ENCODE measurements around the gene ACOT13. TPM values are rescaled to one million over a fixed set of nuclear protein-coding genes. Genes with fewer than 3 reads are reported as not detected.
"Not testable (repeated sequence)": the region's sequence is repeated elsewhere in the genome, so short reads cannot be mapped to it uniquely, and the experiment has no call there.

Gene ACOT13
- total RNA-seq, 2 experiments from 2014 or later, result 16.6 to 20.6 TPM

DNA sequence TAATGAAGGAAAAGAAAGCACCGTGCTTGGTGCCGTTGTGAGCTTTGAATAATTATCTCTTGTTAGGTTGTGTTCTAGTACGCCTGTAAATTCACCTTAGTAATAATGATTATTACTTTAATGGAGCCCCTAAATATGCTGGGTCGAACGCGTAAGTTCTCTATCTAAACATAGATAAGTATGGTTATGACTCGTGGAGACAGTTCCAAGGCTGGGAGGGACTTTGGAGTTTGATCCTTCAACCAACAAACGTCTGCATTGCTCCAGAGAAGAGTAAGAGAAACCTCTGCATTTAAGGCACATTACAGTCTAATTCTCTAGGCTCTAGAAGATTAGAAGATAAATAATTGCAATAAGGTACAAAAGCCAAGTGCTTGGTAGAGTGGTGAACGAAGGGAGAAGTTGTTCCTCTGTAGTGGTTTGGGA lies 514 bp downstream of the ACOT13 start:
- peak overlapping the region; percentile 97 for H3K27ac Mint-ChIP-seq

DNA sequence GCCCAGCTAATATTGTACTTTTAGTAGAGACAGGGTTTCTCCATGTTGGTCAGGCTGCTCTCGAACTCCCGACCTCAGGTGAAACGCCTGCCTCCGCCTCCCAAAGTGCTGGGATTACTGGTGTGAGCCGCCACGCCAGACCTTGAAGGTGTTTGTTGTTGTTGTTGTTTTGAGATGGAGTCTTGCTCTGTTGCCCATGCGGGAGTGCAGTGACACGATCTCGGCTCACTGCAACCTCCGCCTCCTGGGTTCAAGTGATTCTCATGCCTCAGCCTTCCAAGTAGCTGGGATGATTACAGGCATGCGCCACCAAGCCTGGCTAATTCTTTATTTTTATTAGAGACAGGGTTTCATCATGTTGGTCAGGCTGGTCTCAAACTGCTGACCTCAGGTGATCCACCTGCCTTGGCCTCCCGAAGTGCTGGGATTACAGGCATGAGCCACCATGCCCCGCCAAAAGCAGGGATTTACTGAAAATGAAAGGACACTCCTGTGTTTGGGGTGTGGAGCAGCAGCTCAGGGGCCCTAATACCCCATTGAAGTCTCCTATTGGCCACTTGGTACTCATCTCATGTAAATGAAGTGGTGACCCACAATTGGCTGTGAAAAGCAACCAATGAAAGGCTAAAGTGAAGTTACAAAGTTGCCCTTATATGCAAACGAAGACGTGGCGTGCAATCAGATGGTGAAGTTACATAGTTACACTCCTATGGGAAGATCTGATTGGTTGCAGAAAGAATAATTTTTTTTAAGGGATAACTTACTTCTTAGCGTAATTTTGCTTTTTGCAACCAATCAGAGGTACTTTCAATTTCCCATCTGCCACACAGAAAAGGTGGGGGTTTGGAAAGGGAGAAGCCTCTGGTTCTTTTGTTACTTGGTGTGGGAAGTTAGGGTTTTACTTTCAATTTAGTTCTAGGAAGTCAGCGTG lies 1.5 kb downstream of the ACOT13 start:
- H3K4me1 Mint-ChIP-seq, result peaks cover 36% of the 10 kb centered on the region
- H3K27ac Mint-ChIP-seq; ATAC-seq (ENCODE audit: low read depth); DNase-seq; H3K27me3 Mint-ChIP-seq; POLR2A ChIA-PET: not testable (repeated sequence)
- H3K4me3 Mint-ChIP-seq, result peak overlapping the region; percentile 97
- H3K9me3 Mint-ChIP-seq, result peaks cover 11% of the 10 kb centered on the region
- H3K36me3 Mint-ChIP-seq, result peaks cover 28% of the 10 kb centered on the region

More for the DNA sequence above, 514 bp downstream of the ACOT13 start:
- H3K4me1 Mint-ChIP-seq, result peaks cover 36% of the 10 kb centered on the region
- POLR2A ChIA-PET, result interaction anchor here (0.9 to 3.1 kb wide), 7 partner anchors 12 to 173 kb away, joined by 3 to 18 read pairs (median 5); partner anchors contain the start of genes ALDH5A1 and C6orf62
- peaks cover 9% of the 10 kb centered on the region for H3K9me3 Mint-ChIP-seq
- peaks cover 34% of the 10 kb centered on the region for H3K36me3 Mint-ChIP-seq
- no peak for DNase-seq
- no peak for ATAC-seq (ENCODE audit: low read depth)
- no peaks in the 10 kb centered on the region for H3K27me3 Mint-ChIP-seq
- H3K4me3 Mint-ChIP-seq, result peak overlapping the region; percentile 97

GRCh38 chr6:24668997-24669361 lies 2.1 kb downstream of the ACOT13 start:
- Mint-ChIP-seq H3K36me3 (peaks cover 30% of the 10 kb centered on the region), H3K27ac (no peak overlapping the region)

DNA sequence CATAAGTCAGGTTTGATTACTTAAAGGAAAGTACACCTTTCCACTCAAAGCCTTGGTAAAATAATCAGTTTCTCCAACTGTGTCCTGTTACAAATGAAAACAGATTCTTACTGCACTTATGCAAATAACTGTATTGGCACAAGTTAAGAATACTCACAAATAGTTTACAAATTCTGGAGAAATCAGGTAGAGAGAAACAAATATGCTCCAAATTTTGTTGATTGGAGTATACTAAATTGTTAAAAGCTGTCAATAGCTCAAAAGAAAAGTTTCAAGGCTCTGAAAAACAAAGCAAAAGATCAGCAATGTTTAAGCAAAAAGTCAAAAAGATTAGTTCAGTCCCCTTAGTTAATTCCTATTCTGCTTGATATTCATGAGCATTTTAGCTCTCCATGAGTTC lies 3.6 kb downstream of the ACOT13 start:
- H3K27me3 Mint-ChIP-seq; H3K27ac Mint-ChIP-seq; POLR2A ChIA-PET; H3K4me3 Mint-ChIP-seq; DNase-seq; ATAC-seq (ENCODE audit: low read depth): not testable (repeated sequence)
- Mint-ChIP-seq H3K36me3 (peaks cover 34% of the 10 kb centered on the region), H3K9me3 (peaks cover 17% of the 10 kb centered on the region), H3K4me1 (peaks cover 21% of the 10 kb centered on the region)

More at GRCh38 chr6:24668997-24669361, 2.1 kb downstream of the ACOT13 start:
- H3K4me3 Mint-ChIP-seq, result peak overlapping the region; percentile 7
- peaks cover 32% of the 10 kb centered on the region for H3K4me1 Mint-ChIP-seq
- peaks cover 14% of the 10 kb centered on the region for H3K9me3 Mint-ChIP-seq
- ATAC-seq (ENCODE audit: low read depth), result no peak
- POLR2A ChIA-PET, result no interaction called here
- no peak for DNase-seq
- no peaks in the 10 kb centered on the region for H3K27me3 Mint-ChIP-seq

DNA sequence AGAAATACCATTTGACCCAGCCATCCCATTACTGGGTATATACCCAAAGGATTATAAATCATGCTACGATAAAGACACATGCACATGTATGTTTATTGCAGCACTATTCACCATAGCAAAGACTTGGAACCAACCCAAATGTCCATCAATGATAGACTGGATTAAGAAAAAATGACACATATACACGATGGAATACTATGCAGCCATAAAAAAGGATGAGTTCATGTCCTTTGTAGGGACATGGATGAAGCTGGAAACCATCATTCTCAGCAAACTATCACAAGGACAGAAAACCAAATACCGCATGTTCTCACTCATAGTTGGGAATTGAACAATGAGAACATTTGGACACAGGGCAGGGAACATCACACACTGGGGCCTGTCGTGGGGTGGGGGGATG lies 4.2 kb downstream of the ACOT13 start:
- H3K27me3 Mint-ChIP-seq; H3K27ac Mint-ChIP-seq; ATAC-seq (ENCODE audit: low read depth); POLR2A ChIA-PET; H3K4me3 Mint-ChIP-seq; DNase-seq: not testable (repeated sequence)
- Mint-ChIP-seq H3K36me3 (peaks cover 34% of the 10 kb centered on the region), H3K4me1 (peaks cover 18% of the 10 kb centered on the region), H3K9me3 (peaks cover 17% of the 10 kb centered on the region)

DNA sequence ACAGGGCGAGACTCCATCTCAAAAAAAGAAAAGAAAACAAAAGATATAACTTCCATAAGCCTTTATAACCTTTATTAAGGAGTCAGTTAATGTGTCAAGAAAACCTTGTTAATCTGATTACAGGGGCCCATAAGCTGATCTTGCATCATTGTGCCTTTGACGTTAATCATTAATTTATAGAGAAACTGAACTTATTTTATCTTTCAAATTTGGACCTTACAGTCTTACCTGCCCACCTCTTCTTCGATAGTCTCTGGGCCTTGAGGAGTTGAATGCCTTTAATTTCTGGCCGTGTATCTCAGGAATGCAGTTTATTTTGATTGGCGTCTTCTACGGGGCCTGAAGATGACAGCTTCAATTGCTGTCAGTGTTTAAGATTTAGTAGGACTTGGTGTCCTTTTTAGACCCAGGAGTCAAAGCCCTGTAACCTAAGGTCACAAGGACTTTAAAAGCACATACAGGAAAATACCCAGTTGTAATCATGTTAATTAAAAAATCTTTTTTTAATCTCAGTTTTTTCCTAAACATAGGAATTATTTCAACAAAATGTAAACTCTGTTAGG lies 5.8 kb downstream of the ACOT13 start:
- H3K9me3 Mint-ChIP-seq, result peaks cover 17% of the 10 kb centered on the region
- H3K4me1 Mint-ChIP-seq, result peaks cover 12% of the 10 kb centered on the region
- H3K36me3 Mint-ChIP-seq, result peaks cover 34% of the 10 kb centered on the region
- no peak overlapping the region for H3K27ac Mint-ChIP-seq
- ATAC-seq (ENCODE audit: low read depth) (no peak), DNase-seq (no peak)
- no peak overlapping the region for H3K4me3 Mint-ChIP-seq
- no peaks in the 10 kb centered on the region for H3K27me3 Mint-ChIP-seq
- POLR2A ChIA-PET, result no interaction called here

DNA sequence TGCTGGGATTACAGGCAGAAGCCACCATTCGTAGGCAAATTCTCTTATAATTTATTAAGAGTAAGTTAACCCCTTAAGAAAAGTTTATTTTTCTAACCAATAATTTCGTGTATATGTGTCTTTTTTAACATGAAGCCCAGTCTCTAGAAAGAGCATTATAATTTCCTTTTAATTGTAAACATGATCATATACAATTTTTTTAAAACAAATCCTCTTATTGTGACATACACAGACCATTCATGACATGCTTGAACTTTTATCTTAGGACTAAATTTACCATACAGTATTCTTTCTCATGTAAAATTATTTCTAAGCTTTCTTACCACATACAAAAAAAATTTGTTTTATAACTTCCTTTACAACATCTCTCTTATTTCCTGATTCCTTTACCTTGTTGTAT lies 6.7 kb downstream of the ACOT13 start:
- Mint-ChIP-seq H3K27me3 (no peaks in the 10 kb centered on the region), H3K27ac (no peak overlapping the region), H3K4me1 (peaks cover 5% of the 10 kb centered on the region), H3K4me3 (no peak overlapping the region), H3K36me3 (peaks cover 34% of the 10 kb centered on the region), H3K9me3 (peaks cover 17% of the 10 kb centered on the region)
- POLR2A ChIA-PET, result no interaction called here
- ATAC-seq (ENCODE audit: low read depth), result no peak
- DNase-seq, result no peak

- H3K9me3 Mint-ChIP-seq; ATAC-seq (ENCODE audit: low read depth); H3K4me3 Mint-ChIP-seq; H3K27me3 Mint-ChIP-seq; DNase-seq; H3K27ac Mint-ChIP-seq; H3K4me1 Mint-ChIP-seq; POLR2A ChIA-PET: not testable (repeated sequence)
- H3K36me3 Mint-ChIP-seq, result peaks cover 12% of the 10 kb centered on the region
Observed at GRCh38 chr6:24678792-24679352, 12.0 kb downstream of the ACOT13 start.

- Mint-ChIP-seq H3K36me3 (peaks cover 3% of the 10 kb centered on the region), H3K4me3 (no peak overlapping the region), H3K9me3 (no peaks in the 10 kb centered on the region), H3K27ac (no peak overlapping the region), H3K4me1 (peaks cover 4% of the 10 kb centered on the region), H3K27me3 (no peaks in the 10 kb centered on the region)
- DNase-seq, result no peak
- no peak for ATAC-seq (ENCODE audit: low read depth)
- POLR2A ChIA-PET, result no interaction called here
Observed at GRCh38 chr6:24680582-24680981, 13.7 kb downstream of the ACOT13 start.

DNA sequence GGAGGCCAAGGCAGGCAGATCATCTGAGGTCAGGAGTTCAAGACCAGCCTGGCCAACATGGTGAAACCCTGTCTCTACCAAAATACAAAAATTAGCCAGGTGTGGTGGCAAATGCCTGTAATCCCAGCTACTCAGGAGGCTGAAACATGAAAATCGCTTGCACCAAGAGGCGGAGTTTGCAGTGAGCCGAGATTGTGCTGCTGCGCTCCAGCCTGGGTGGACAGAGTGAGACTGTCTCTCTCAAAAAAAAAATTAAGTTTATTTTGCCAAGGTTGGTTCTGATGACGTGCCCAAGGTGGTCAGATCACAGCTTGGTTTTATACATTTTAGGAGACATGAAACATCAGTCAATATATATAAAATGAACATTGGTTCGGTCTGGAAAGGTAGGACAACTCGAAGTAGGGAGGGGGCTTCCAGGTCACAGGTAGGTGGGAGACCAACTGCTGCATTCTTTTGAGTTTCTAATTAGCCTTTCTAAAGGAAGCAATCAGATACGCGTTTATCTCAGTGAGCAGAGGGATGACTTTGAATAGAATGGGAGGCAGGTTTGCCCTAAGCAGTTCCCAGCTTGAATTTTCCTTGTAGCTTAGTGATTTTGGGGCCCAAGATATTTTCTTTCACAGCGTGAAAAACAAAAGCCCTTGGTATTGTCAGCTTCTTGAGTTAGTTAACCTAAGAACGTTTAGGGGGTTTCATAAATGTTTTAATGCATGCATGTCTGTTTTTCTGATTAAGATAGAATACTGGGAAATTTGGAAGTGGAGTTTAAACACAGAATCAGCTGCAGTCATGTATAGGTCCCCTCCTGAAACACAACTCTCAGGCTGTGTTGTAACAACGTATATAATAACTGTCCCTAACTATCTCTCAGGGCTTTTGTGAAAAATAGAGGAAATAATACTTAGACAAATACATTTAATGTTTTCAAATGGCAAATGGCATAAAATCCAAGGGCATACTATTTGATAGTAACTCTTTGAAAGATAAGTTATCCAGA lies 16.7 kb downstream of the ACOT13 start:
- H3K4me3 Mint-ChIP-seq, result no peak overlapping the region
- no peaks in the 10 kb centered on the region for H3K27me3 Mint-ChIP-seq
- peaks cover 9% of the 10 kb centered on the region for H3K36me3 Mint-ChIP-seq
- no peak for DNase-seq
- H3K9me3 Mint-ChIP-seq, result no peaks in the 10 kb centered on the region
- POLR2A ChIA-PET, result interaction anchor here (1.3 kb wide), 1 partner anchor 17 kb away, joined by 3 read pairs; the partner anchor contains the start of genes ACOT13 and TDP2
- peaks cover 6% of the 10 kb centered on the region for H3K4me1 Mint-ChIP-seq
- ATAC-seq (ENCODE audit: low read depth), result no peak
- no peak overlapping the region for H3K27ac Mint-ChIP-seq

DNA sequence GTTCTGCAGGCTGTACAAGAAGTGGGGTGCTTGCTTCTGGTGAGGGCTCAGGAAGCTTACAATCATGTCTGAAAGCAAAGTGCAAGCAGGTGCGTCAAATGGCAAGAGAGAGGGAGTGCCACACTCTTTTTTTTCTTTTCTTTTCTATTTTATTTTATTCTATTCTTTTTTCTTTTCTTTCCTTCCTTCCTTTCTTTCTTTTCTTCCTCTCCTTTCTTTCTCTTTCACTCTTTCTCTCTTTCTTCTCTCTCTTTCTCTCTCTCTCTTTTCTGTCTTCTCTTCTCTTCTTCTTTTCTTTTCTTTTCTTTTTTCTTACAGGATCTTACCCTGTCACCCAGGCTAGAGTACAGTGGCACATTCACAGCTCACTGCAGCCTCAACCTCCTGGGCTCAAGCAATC lies 19.5 kb downstream of the ACOT13 start:
- no peak for ATAC-seq (ENCODE audit: low read depth)
- Mint-ChIP-seq H3K9me3 (no peaks in the 10 kb centered on the region), H3K4me1 (peaks cover 2% of the 10 kb centered on the region), H3K27ac (no peak overlapping the region), H3K4me3 (no peak overlapping the region), H3K36me3 (peaks cover 9% of the 10 kb centered on the region), H3K27me3 (no peaks in the 10 kb centered on the region)
- POLR2A ChIA-PET, result no interaction called here
- no peak for DNase-seq

DNA sequence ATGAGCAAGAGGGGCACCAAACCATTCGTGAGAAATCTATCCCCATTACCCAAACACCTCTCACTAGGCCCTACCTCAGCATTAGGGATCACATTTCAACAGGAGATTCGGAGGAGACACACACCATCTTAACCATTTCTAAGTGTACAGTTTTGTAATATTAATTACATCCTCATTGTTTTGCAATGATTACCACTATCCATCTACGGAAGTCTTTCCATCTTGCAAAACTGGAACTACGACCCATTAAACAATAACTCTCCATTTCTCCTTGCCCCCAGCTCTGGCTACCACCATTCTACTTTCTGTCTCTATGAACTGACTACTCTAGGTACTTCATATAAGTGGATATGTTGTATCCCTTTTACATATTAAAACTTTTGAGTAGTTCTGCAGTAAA lies 20.1 kb downstream of the ACOT13 start:
- Mint-ChIP-seq H3K9me3 (no peaks in the 10 kb centered on the region), H3K27me3 (no peaks in the 10 kb centered on the region), H3K4me3 (no peak overlapping the region), H3K4me1 (peaks cover 3% of the 10 kb centered on the region), H3K36me3 (peaks cover 9% of the 10 kb centered on the region), H3K27ac (no peak overlapping the region)
- ATAC-seq (ENCODE audit: low read depth) (no peak), DNase-seq (no peak)
- POLR2A ChIA-PET, result no interaction called here

DNA sequence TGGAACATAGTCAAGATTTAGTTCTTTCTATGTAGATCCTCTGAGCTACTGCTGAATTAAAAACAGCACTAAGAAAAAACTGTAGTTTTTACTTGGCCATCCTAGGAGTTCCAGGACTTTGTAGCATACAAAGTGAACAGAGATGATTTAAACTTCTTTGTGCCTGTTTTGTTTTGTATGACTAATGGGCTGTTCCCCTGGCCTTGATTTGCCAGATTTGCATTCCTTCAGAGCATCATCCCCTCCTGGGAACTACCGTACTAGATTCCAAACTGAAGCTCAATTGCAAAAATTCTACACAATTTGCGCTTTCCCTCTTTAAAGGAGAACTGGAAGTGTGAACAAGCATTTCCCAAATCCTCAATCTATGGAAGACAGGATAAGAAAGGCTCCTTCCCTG lies 23.1 kb downstream of the ACOT13 start:
- H3K36me3 Mint-ChIP-seq, result peaks cover 6% of the 10 kb centered on the region
- no peaks in the 10 kb centered on the region for H3K27me3 Mint-ChIP-seq
- H3K4me3 Mint-ChIP-seq, result no peak overlapping the region
- no peak overlapping the region for H3K27ac Mint-ChIP-seq
- no peaks in the 10 kb centered on the region for H3K9me3 Mint-ChIP-seq
- no peak for DNase-seq
- ATAC-seq (ENCODE audit: low read depth), result no peak
- POLR2A ChIA-PET, result no interaction called here
- H3K4me1 Mint-ChIP-seq, result peaks cover 11% of the 10 kb centered on the region
